ENCODE data around the gene LHX3.

Gene LHX3

GRCh38 chr9:136205707-136205992 lies 722 bp upstream of the LHX3 start:
- TF ChIP-seq, protein P1, sequence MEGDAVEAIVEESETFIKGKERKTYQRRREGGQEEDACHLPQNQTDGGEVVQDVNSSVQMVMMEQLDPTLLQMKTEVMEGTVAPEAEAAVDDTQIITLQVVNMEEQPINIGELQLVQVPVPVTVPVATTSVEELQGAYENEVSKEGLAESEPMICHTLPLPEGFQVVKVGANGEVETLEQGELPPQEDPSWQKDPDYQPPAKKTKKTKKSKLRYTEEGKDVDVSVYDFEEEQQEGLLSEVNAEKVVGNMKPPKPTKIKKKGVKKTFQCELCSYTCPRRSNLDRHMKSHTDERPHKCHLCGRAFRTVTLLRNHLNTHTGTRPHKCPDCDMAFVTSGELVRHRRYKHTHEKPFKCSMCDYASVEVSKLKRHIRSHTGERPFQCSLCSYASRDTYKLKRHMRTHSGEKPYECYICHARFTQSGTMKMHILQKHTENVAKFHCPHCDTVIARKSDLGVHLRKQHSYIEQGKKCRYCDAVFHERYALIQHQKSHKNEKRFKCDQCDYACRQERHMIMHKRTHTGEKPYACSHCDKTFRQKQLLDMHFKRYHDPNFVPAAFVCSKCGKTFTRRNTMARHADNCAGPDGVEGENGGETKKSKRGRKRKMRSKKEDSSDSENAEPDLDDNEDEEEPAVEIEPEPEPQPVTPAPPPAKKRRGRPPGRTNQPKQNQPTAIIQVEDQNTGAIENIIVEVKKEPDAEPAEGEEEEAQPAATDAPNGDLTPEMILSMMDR (IDR thresholded peaks at IDR 0.05), result no peak
- Histone ChIP-seq H3K9ac (no peak overlapping the region), H3K27ac (no peak overlapping the region), H3K4me1 (no peaks in the 10 kb centered on the region), H3K36me3 (ENCODE audit: control insufficient read depth, insufficient read depth, low read length) (no peaks in the 10 kb centered on the region), H3K4me3 (ENCODE audit: low read depth, low read length) (no peak overlapping the region), H3K79me2 (no peaks in the 10 kb centered on the region), H2AFZ (no peak overlapping the region), H3K4me2 (ENCODE audit: low read length) (no peak overlapping the region), H3K27me3 (ENCODE audit: control insufficient read depth, insufficient read depth, low read length) (peaks cover 8% of the 10 kb centered on the region), H3K9me3 (ENCODE audit: control insufficient read depth, low read length) (no peaks in the 10 kb centered on the region)

DNA sequence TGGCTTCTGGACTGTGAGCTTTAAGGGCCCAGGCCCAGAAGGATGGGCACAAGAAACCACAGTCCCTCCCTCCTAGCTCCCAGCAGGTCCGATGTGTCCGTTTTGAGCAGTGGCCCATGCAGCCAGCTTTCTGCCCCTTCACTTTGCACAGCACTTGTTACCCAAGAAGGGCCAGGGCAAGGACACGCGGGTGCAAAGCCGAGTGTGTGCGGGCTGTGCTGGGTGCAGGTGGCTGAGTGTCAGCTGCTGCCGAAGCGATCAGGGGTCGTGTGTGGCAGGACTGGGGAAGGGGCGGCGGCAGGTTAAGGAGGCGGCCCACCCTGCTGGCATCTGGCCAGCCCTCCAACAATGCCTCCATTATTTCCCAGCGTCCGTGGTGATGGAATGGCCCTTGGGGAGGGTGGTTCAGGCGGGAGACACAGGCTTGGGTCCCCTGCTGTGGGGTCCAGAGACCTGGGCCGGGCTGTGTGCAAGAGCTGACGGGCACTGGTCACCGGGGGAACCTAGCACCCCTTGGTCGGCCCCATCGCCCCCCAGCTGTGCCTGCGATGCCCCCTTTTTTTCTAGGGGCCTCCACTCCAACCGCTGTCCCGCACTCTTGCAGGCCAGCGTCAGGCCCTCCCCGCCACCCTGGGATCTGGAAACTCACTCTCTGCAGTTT lies 653 bp downstream of the LHX3 start:
- Histone ChIP-seq H3K9me3 (ENCODE audit: control insufficient read depth, low read length) (no peaks in the 10 kb centered on the region), H3K4me2 (ENCODE audit: low read length) (no peak overlapping the region), H3K36me3 (ENCODE audit: control insufficient read depth, insufficient read depth, low read length) (no peaks in the 10 kb centered on the region), H3K27me3 (ENCODE audit: control insufficient read depth, insufficient read depth, low read length) (peaks cover 8% of the 10 kb centered on the region), H3K79me2 (no peaks in the 10 kb centered on the region), H3K27ac (no peak overlapping the region), H3K4me3 (ENCODE audit: low read depth, low read length) (no peak overlapping the region), H3K4me1 (no peaks in the 10 kb centered on the region), H3K9ac (no peak overlapping the region), H2AFZ (no peak overlapping the region)
- TF ChIP-seq, protein P1 (IDR thresholded peaks at IDR 0.05), result no peak

GRCh38 chr9:136203408-136204144 lies 1.4 kb downstream of the LHX3 start:
- TF ChIP-seq, protein P1 (IDR thresholded peaks at IDR 0.05), result no peak
- Histone ChIP-seq H3K36me3 (ENCODE audit: control insufficient read depth, insufficient read depth, low read length) (no peaks in the 10 kb centered on the region), H3K79me2 (no peaks in the 10 kb centered on the region), H3K4me3 (ENCODE audit: low read depth, low read length) (no peak overlapping the region), H3K4me1 (no peaks in the 10 kb centered on the region), H3K4me2 (ENCODE audit: low read length) (no peak overlapping the region), H3K27ac (no peak overlapping the region), H3K27me3 (ENCODE audit: control insufficient read depth, insufficient read depth, low read length) (peaks cover 8% of the 10 kb centered on the region), H2AFZ (peak overlapping the region; percentile 42), H3K9ac (no peak overlapping the region), H3K9me3 (ENCODE audit: control insufficient read depth, low read length) (no peaks in the 10 kb centered on the region)

DNA sequence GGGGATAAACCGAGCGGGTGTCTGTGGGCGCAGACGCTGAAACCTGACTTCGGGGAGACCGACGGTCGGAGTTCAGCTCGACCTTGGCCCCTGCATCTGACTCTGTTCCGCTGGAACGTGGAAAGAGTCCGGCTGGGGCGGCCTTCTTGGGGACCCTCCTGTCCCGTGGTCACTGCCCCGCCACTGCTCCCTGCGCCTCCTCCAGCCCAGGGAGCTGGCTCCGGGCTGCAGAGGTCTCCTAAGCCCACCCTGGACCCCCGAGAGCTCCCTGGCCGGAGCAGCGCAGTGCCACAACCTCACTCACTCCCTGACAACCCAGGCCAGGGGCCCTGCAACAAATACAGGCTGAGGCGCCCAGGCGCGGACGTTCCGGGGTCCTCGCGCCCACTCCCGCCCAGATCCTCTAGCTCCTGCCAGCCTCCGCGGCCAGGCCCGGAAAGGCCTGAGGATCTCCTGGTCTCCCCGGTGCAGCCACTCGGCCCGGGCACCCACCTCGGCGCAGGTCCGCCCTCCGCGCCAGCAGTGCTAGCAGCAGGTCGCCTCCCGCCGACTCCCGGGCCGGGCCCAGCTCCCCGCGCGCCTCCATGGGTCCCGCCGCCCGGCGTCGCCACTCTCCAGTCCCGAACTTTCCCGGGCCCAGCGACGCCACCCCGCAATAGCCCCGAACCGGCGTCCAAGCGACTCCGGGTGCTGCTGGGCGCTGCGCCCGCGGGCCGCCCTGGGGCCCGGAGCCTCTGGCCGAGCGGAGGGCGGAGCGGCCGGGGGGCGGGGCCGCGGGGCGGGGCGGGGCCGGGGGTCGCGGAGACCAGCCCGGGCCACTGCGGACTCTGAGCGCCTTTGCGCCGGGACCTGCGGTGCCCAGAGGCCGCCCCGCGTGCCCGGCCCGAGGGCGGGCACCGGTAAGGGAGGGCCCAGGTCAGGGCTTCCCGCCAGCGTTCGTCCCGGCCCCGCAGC lies 2.2 kb downstream of the LHX3 start:
- H3K4me1 ChIP-seq, result no peaks in the 10 kb centered on the region
- no peaks in the 10 kb centered on the region for H3K36me3 ChIP-seq (ENCODE audit: control insufficient read depth, insufficient read depth, low read length)
- H3K27me3 ChIP-seq (ENCODE audit: control insufficient read depth, insufficient read depth, low read length), result peaks cover 8% of the 10 kb centered on the region
- H3K4me2 ChIP-seq (ENCODE audit: low read length), result no peak overlapping the region
- no peaks in the 10 kb centered on the region for H3K79me2 ChIP-seq
- no peaks in the 10 kb centered on the region for H3K9me3 ChIP-seq (ENCODE audit: control insufficient read depth, low read length)
- peak overlapping the region; percentile 42 for H2AFZ ChIP-seq
- H3K9ac ChIP-seq, result no peak overlapping the region
- H3K4me3 ChIP-seq (ENCODE audit: low read depth, low read length), result no peak overlapping the region
- no peak overlapping the region for H3K27ac ChIP-seq
- TF ChIP-seq, protein P1 (IDR thresholded peaks at IDR 0.05), result no peak
